ENCODE data around the gene MTPN.

The MTPN gene

GRCh38 chr7:135940077-135941075 is 36.8 kb downstream of the MTPN start:
- CTCF ChIA-PET = interaction anchor here (0.7 kb wide), 2 partner anchors 27 to 445 kb away, joined by 3 to 4 read pairs; no protein-coding TSS in a partner anchor

DNA sequence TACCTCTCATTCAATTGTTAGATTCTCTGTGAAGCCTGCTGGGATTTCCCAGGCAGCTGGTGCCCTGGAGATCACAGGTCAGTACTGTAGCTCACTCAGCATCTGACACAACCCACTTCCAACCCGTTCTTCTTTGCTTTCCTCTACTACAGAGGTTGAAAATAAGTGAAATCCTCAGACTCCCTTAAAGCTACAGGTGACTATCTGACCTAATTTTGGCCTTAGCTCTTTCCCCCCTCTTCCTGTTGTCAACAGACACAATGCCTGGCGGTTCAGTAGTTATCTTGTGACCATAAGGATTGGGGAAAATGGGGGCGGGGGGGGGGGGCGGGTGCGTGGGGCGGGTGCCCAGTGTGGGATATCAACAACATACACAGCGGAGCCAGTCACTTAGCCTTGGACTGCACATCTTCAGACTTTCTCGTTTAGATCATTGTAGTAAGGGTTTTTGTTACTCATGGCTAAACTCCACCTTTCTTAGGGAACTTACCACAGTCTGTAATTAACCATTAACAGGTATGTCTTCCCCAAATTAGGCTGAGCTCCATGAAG is 37.8 kb downstream of the MTPN start:
- TF ChIP-seq FOXM1 (IDR thresholded peaks at IDR 0.05; ENCODE audit: borderline replicate concordance) = no peak
- TF ChIP-seq ELF4 (IDR thresholded peaks at IDR 0.05) = no peak
- TF ChIP-seq LEF1 (IDR thresholded peaks at IDR 0.05; ENCODE audit: borderline replicate concordance) = no peak
- TF ChIP-seq FOXA1 (IDR thresholded peaks at IDR 0.05) = no peak
- no peak for TF ChIP-seq L3MBTL2 (conservative IDR thresholded peaks at IDR 0.05)
- no peak for DNase-seq (ENCODE audit: extremely low spot score)
- ChIA-PET CTCF (interaction anchor here (0.7 kb wide), 2 partner anchors 22 to 444 kb away, joined by 3 to 4 read pairs; no protein-coding TSS in a partner anchor), POLR2A (interaction anchor here (1.8 kb wide), 1 partner anchor 9 kb away, joined by 5 read pairs; no protein-coding TSS in a partner anchor)

More at GRCh38 chr7:135940077-135941075, 36.8 kb downstream of the MTPN start:
- no peak for DNase-seq (ENCODE audit: extremely low spot score)
- POLR2A ChIA-PET = interaction anchor here (1.8 kb wide), 1 partner anchor 10 kb away, joined by 5 read pairs; no protein-coding TSS in a partner anchor
- no peak for TF ChIP-seq ELF4 (IDR thresholded peaks at IDR 0.05)
- no peak for TF ChIP-seq ZNF384 (IDR thresholded peaks at IDR 0.05)
- no peak for TF ChIP-seq LEF1 (IDR thresholded peaks at IDR 0.05; ENCODE audit: borderline replicate concordance)
- TF ChIP-seq NFRKB (IDR thresholded peaks at IDR 0.05) = no peak
- no peak for TF ChIP-seq BHLHE40 (IDR thresholded peaks at IDR 0.05; ENCODE audit: borderline replicate concordance)
- no peak for TF ChIP-seq L3MBTL2 (conservative IDR thresholded peaks at IDR 0.05)
- TF ChIP-seq FOXM1 (IDR thresholded peaks at IDR 0.05; ENCODE audit: borderline replicate concordance) = no peak

- TF ChIP-seq FOXM1 (IDR thresholded peaks at IDR 0.05; ENCODE audit: borderline replicate concordance) (no peak), L3MBTL2 (conservative IDR thresholded peaks at IDR 0.05) (no peak), LEF1 (IDR thresholded peaks at IDR 0.05; ENCODE audit: borderline replicate concordance) (no peak)
- POLR2A ChIA-PET = no interaction called here
- DNase-seq (ENCODE audit: extremely low spot score) = no peak
- CTCF ChIA-PET = interaction anchor here (0.7 kb wide), 2 partner anchors 9 to 23 kb away, joined by 3 read pairs; no protein-coding TSS in a partner anchor
These were observed 38.6 kb downstream of the MTPN start for GRCh38 chr7:135938563-135938962.

- no peak for TF ChIP-seq FOXA1 (IDR thresholded peaks at IDR 0.05)
- no peak for TF ChIP-seq CTBP1 (IDR thresholded peaks at IDR 0.05; ENCODE audit: borderline replicate concordance)
- no peak for TF ChIP-seq SUZ12 (IDR thresholded peaks at IDR 0.05)
- no peak for TF ChIP-seq NFRKB (IDR thresholded peaks at IDR 0.05)
- TF ChIP-seq FOXK2 (IDR thresholded peaks at IDR 0.05) = no peak
- no peak for TF ChIP-seq HDGF (IDR thresholded peaks at IDR 0.05; ENCODE audit: borderline replicate concordance)
- TF ChIP-seq LEF1 (IDR thresholded peaks at IDR 0.05; ENCODE audit: borderline replicate concordance) = no peak
- no peak for TF ChIP-seq FOXM1 (IDR thresholded peaks at IDR 0.05; ENCODE audit: borderline replicate concordance)
- no peak for TF ChIP-seq TARDBP (IDR thresholded peaks at IDR 0.05)
- no peak for TF ChIP-seq ZNF384 (IDR thresholded peaks at IDR 0.05)
- TF ChIP-seq L3MBTL2 (conservative IDR thresholded peaks at IDR 0.05) = no peak
- no peak for TF ChIP-seq PKNOX1 (IDR thresholded peaks at IDR 0.05)
- TF ChIP-seq SP1 (IDR thresholded peaks at IDR 0.05) = no peak
- TF ChIP-seq ARNT (IDR thresholded peaks at IDR 0.05) = no peak
- no peak for TF ChIP-seq BHLHE40 (IDR thresholded peaks at IDR 0.05; ENCODE audit: borderline replicate concordance)
- TF ChIP-seq ELF4 (IDR thresholded peaks at IDR 0.05) = no peak
- ChIA-PET CTCF (interaction anchor here (0.7 kb wide), 1 partner anchor 8 kb away, joined by 3 read pairs; no protein-coding TSS in a partner anchor), POLR2A (no interaction called here)
- DNase-seq (ENCODE audit: extremely low spot score) = no peak
These were observed 39.1 kb downstream of the MTPN start for GRCh38 chr7:135938086-135938485.

DNA sequence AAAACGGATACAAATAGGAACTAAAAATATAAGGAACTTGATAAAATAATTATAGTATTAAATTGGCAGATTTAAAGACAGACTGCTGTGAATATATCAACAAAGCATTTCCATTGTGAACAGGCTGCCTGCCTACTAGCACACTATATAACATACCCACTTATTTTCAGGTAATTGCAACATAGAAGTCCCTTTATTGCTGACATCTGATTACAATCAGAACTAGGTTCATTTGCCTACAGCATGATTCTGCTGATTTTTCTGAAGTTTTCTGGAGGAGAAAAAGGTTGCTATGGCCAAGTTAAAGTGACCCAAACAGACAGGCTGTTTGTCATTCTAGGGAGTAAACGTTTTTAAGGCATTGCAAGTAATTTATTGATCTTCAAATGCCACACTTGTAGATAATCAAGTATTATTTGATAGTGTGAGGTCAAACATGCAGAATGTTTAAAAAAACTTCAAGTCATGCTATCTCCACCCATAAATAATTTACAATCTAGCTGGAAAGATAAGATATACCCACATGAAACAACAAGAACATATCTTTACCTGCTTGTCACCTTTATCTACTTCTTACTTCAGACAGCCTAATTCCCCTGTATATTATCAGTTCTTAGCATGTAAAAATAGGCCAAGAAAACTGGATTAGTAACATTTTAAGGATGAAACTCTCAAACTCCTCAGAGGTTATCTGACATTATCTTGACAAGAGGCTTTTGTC is 40.5 kb downstream of the MTPN start:
- no peak for DNase-seq (ENCODE audit: extremely low spot score)
- POLR2A ChIA-PET = no interaction called here
- no peak for TF ChIP-seq ELF4 (IDR thresholded peaks at IDR 0.05)
- TF ChIP-seq HDGF (IDR thresholded peaks at IDR 0.05; ENCODE audit: borderline replicate concordance) = no peak
- TF ChIP-seq CTBP1 (IDR thresholded peaks at IDR 0.05; ENCODE audit: borderline replicate concordance) = no peak
- no peak for TF ChIP-seq FOXK2 (IDR thresholded peaks at IDR 0.05)
- TF ChIP-seq SP1 (IDR thresholded peaks at IDR 0.05) = no peak
- TF ChIP-seq L3MBTL2 (conservative IDR thresholded peaks at IDR 0.05) = no peak
- TF ChIP-seq ARNT (IDR thresholded peaks at IDR 0.05) = no peak
- no peak for TF ChIP-seq PKNOX1 (IDR thresholded peaks at IDR 0.05)
- no peak for TF ChIP-seq TARDBP (IDR thresholded peaks at IDR 0.05)
- CTCF ChIA-PET = interaction anchor here (0.7 kb wide), 1 partner anchor 1388 kb away, joined by 3 read pairs; no protein-coding TSS in a partner anchor

DNA sequence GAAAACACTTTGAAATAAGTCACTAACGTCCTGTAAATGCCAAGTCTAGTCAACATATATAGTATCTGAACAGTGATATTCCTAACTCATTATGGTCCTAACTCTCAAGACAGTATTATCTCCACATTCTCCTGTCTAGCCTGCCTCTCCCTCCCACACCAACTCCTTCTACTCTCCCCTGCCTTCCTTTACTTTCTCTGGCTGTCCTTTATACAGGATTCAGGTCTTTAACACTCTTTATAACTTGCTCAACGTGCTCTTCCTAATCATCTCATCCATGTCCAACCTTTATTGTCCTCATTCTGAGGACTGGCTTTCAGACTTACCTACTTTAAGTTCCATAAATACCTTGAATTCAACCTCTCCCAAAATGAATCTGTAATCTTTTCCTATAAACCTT is 42.5 kb downstream of the MTPN start:
- POLR2A ChIA-PET = no interaction called here
- no peak for TF ChIP-seq SUZ12 (IDR thresholded peaks at IDR 0.05)
- no peak for TF ChIP-seq FOXK2 (IDR thresholded peaks at IDR 0.05)
- no peak for TF ChIP-seq NFRKB (IDR thresholded peaks at IDR 0.05)
- no peak for TF ChIP-seq ARNT (IDR thresholded peaks at IDR 0.05)
- no peak for TF ChIP-seq CTBP1 (IDR thresholded peaks at IDR 0.05; ENCODE audit: borderline replicate concordance)
- TF ChIP-seq FOXM1 (IDR thresholded peaks at IDR 0.05; ENCODE audit: borderline replicate concordance) = no peak
- TF ChIP-seq TARDBP (IDR thresholded peaks at IDR 0.05) = no peak
- TF ChIP-seq LEF1 (IDR thresholded peaks at IDR 0.05; ENCODE audit: borderline replicate concordance) = no peak
- no peak for TF ChIP-seq L3MBTL2 (conservative IDR thresholded peaks at IDR 0.05)
- no peak for TF ChIP-seq ZNF384 (IDR thresholded peaks at IDR 0.05)
- no peak for TF ChIP-seq BHLHE40 (IDR thresholded peaks at IDR 0.05; ENCODE audit: borderline replicate concordance)
- no peak for TF ChIP-seq HDGF (IDR thresholded peaks at IDR 0.05; ENCODE audit: borderline replicate concordance)
- TF ChIP-seq ELF4 (IDR thresholded peaks at IDR 0.05) = no peak
- TF ChIP-seq FOXA1 (IDR thresholded peaks at IDR 0.05) = no peak
- TF ChIP-seq SP1 (IDR thresholded peaks at IDR 0.05) = no peak
- no peak for TF ChIP-seq PKNOX1 (IDR thresholded peaks at IDR 0.05)
- CTCF ChIA-PET = no interaction called here
- DNase-seq (ENCODE audit: extremely low spot score) = no peak
